Fibroblast of lung (primary cell): ENCODE results near the gene SLC6A11.

Source experiments
- EZH2 ChIP-seq: IDR thresholded peaks from 2 replicates; pipeline ENCODE4 v1.5.1; 2012; ENCODE audit warnings: low read length, control low read depth, mild to moderate bottlenecking; ENCODE audit errors: missing control alignments
- TF ChIP-seq, protein P1 (sequence below), 2 donors: IDR thresholded peaks in 1 of 2; conservative IDR thresholded peaks in 1 of 2; 1 replicate in 1 of 2; 2 replicates in 1 of 2; pipeline ENCODE4 v1.5.1; 2011 to 2012; ENCODE audit warnings: low read length in 2 of 2, control low read depth in 1 of 2, inconsistent platforms in 1 of 2, low read depth in 1 of 2, mild to moderate bottlenecking in 1 of 2

DNA sequence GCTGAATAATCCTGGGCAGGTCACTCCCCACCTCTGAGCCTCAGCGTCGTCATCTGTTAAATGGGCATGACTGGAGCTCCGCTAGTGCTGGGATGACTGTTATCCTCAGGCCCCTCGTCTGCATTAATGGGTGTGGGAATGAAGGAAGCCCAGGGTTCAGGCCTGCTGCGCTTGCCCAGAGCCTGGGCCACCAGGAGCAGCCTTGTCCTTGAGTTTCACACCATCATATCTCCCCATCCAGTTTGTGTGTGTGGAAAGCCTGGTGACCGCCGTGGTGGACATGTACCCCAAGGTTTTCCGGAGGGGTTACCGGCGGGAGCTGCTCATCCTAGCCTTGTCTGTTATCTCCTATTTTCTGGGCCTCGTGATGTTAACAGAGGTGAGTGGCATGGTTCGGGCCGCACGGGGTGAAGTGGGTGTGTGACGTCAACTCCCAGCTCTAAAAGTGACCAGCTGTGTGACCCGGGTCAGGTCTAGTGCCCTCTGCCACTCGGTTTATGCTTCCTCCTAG is 113.0 kb downstream of the SLC6A11 start:
- TF ChIP-seq, protein P1, sequence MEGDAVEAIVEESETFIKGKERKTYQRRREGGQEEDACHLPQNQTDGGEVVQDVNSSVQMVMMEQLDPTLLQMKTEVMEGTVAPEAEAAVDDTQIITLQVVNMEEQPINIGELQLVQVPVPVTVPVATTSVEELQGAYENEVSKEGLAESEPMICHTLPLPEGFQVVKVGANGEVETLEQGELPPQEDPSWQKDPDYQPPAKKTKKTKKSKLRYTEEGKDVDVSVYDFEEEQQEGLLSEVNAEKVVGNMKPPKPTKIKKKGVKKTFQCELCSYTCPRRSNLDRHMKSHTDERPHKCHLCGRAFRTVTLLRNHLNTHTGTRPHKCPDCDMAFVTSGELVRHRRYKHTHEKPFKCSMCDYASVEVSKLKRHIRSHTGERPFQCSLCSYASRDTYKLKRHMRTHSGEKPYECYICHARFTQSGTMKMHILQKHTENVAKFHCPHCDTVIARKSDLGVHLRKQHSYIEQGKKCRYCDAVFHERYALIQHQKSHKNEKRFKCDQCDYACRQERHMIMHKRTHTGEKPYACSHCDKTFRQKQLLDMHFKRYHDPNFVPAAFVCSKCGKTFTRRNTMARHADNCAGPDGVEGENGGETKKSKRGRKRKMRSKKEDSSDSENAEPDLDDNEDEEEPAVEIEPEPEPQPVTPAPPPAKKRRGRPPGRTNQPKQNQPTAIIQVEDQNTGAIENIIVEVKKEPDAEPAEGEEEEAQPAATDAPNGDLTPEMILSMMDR (conservative IDR thresholded peaks at IDR 0.05 in 1 of 2, IDR thresholded peaks at IDR 0.05 in 1 of 2; ENCODE audit: low read depth in 1 of 2, low read length in 2 of 2): no peak
- TF ChIP-seq EZH2: no peak
